ENCODE measurements around the gene SSH2.

Gene SSH2

GRCh38 chr17:29624586-29624985 is 305.4 kb downstream of the SSH2 start:
- Histone ChIP-seq H3K4me3 (ENCODE audit: low read length) (no peak overlapping the region), H3K4me2 (ENCODE audit: low read depth, low read length) (no peak overlapping the region), H3K79me2 (ENCODE audit: low read length) (no peaks in the 10 kb centered on the region), H3K4me1 (ENCODE audit: low read length) (peaks cover 4% of the 10 kb centered on the region; the same call in 1 of the 2 replicates), H3K27me3 (replicated peaks; ENCODE audit: insufficient read depth, low read length) (no peaks in the 10 kb centered on the region), H3K9me3 (replicated peaks; ENCODE audit: insufficient read depth, low read length) (no peaks in the 10 kb centered on the region), H3F3A (ENCODE audit: insufficient read depth, low read length) (0 out of 2 replicates have a peak, but pooled peaks cover 4% of the 10 kb centered on the region), H3K9me2 (replicated peaks; ENCODE audit: insufficient read depth, low read length) (no peaks in the 10 kb centered on the region), H4K20me1 (ENCODE audit: insufficient read depth, low read length) (no peaks in the 10 kb centered on the region), H2AFZ (ENCODE audit: low read length) (no peak overlapping the region), H3K9ac (ENCODE audit: low read length) (no peak overlapping the region), H3K36me3 (replicated peaks; ENCODE audit: insufficient read depth, low read length) (no peaks in the 10 kb centered on the region), H3K27ac (ENCODE audit: low read length) (no peak overlapping the region)
- no peak for TF ChIP-seq EZH2phosphoT487 (IDR thresholded peaks at IDR 0.05; ENCODE audit: low read length)
- TF ChIP-seq, protein P1, sequence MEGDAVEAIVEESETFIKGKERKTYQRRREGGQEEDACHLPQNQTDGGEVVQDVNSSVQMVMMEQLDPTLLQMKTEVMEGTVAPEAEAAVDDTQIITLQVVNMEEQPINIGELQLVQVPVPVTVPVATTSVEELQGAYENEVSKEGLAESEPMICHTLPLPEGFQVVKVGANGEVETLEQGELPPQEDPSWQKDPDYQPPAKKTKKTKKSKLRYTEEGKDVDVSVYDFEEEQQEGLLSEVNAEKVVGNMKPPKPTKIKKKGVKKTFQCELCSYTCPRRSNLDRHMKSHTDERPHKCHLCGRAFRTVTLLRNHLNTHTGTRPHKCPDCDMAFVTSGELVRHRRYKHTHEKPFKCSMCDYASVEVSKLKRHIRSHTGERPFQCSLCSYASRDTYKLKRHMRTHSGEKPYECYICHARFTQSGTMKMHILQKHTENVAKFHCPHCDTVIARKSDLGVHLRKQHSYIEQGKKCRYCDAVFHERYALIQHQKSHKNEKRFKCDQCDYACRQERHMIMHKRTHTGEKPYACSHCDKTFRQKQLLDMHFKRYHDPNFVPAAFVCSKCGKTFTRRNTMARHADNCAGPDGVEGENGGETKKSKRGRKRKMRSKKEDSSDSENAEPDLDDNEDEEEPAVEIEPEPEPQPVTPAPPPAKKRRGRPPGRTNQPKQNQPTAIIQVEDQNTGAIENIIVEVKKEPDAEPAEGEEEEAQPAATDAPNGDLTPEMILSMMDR (IDR thresholded peaks at IDR 0.05; ENCODE audit: low read length) = no peak
- TF ChIP-seq EZH2 (optimal IDR thresholded peaks at IDR 0.05; ENCODE audit: low read depth, low read length) = no peak
- no peak for DNase-seq

DNA sequence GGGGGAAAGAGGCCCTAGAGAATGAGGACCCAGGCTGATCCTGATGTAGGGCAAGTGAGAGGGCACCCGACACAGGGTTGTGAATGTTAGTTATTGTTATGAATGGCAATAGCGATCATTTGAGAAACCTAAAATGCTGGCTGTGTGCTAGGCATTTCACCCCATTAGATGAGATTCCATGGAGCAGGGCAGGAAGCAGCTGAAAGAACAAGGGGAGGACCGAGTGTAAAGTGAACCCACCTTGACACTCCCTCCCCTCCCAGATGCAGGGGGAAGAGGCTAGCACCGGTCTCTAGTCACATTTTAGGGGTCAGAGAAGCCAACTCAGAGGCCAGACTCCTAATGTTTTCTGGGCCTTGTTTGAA is 306.8 kb downstream of the SSH2 start:
- Histone ChIP-seq H3K27me3 (replicated peaks; ENCODE audit: insufficient read depth, low read length) (no peaks in the 10 kb centered on the region), H3K79me2 (ENCODE audit: low read length) (no peaks in the 10 kb centered on the region), H2AFZ (ENCODE audit: low read length) (peak overlapping the region; percentile 92), H3K4me3 (ENCODE audit: low read length) (peak overlapping the region; percentile 74), H3K4me1 (ENCODE audit: low read length) (peaks cover 9% of the 10 kb centered on the region), H3K4me2 (ENCODE audit: low read depth, low read length) (peak overlapping the region; percentile 82), H4K20me1 (ENCODE audit: insufficient read depth, low read length) (no peaks in the 10 kb centered on the region), H3K36me3 (replicated peaks; ENCODE audit: insufficient read depth, low read length) (no peaks in the 10 kb centered on the region), H3K27ac (ENCODE audit: low read length) (no peak overlapping the region), H3F3A (ENCODE audit: insufficient read depth, low read length) (peaks cover 9% of the 10 kb centered on the region; the same call in 1 of the 2 replicates), H3K9me2 (replicated peaks; ENCODE audit: insufficient read depth, low read length) (no peaks in the 10 kb centered on the region), H3K9ac (ENCODE audit: low read length) (peak overlapping the region; percentile 44; the same call in 1 of the 2 replicates), H3K9me3 (replicated peaks; ENCODE audit: insufficient read depth, low read length) (no peaks in the 10 kb centered on the region)
- no peak for DNase-seq
- TF ChIP-seq EZH2phosphoT487 (IDR thresholded peaks at IDR 0.05; ENCODE audit: low read length) = no peak
- TF ChIP-seq, protein P1 (IDR thresholded peaks at IDR 0.05; ENCODE audit: low read length) = no peak
- no peak for TF ChIP-seq EZH2 (optimal IDR thresholded peaks at IDR 0.05; ENCODE audit: low read depth, low read length)

DNA sequence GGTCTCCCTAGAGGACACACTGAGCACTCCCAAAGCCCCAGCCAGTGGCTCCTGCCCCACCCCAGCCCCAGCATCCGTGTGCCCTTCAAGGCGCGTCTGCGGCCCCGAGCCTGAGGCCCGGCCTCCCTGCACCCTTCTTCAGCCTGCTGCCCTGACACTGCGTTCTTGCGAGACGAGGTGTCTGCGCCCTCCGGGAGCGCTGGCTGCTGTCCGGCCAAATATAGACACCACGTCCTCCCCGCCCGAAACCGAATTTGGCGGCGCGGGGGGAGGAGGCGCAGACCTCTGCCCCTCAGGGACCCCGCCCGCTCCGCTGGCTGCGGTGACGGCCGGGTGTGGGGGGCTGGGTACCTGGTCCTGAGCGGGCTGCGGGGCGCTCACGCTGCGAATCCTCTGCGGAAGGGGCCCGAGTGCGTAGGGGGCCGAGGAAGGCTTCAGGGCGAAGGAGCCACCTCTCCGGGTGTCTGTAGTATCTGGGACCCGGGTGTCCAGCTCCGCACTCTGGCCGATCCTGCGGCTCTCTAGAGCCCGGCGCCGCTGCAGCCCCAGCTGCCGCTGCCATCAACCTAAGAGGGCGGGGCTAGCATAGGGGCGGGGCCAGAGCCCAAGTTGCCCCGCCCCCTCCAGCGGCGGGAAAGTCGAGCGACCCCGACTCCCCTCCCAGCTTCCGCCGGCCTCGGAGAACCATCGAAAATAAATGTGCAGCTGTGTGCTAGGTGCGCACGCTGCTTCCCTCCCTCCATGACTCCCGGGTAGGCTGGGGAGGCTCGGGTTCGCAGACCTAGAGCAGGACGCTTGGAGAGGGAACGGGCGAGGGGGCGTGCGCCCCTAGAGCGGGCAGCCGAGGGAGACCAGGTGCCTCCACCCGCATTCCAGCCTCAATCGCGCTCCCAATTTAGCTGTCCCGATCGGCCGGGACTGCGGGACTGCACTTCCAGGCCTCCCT is 307.4 kb downstream of the SSH2 start, which contains the start of gene CORO6:
Gene CORO6, minus strand, starts transcription at position 576 of the 946 bp plus-strand sequence. CDS start 1,491 bp downstream, outside the sequence.
- peaks cover 14% of the 10 kb centered on the region for H3K4me1 ChIP-seq (ENCODE audit: low read length)
- no peaks in the 10 kb centered on the region for H3K9me2 ChIP-seq (replicated peaks; ENCODE audit: insufficient read depth, low read length)
- DNase-seq = peak; percentile 70
- peak within 1 kb of the TSS; percentile 92 for H2AFZ ChIP-seq (ENCODE audit: low read length)
- H3K27me3 ChIP-seq (replicated peaks; ENCODE audit: insufficient read depth, low read length) = no peaks in the 10 kb centered on the region
- H3K27ac ChIP-seq (ENCODE audit: low read length) = peak within 1 kb of the TSS; percentile 15; the same call in 1 of the 2 replicates
- peak within 1 kb of the TSS; percentile 82 for H3K4me2 ChIP-seq (ENCODE audit: low read depth, low read length)
- H3K79me2 ChIP-seq (ENCODE audit: low read length) = no peaks in the 10 kb centered on the region
- peak within 1 kb of the TSS; percentile 44; the same call in 1 of the 2 replicates for H3K9ac ChIP-seq (ENCODE audit: low read length)
- TF ChIP-seq, protein P1 (IDR thresholded peaks at IDR 0.05; ENCODE audit: low read length) = no peak
- TF ChIP-seq EZH2phosphoT487 (IDR thresholded peaks at IDR 0.05; ENCODE audit: low read length) (no peak), EZH2 (optimal IDR thresholded peaks at IDR 0.05; ENCODE audit: low read depth, low read length) (no peak)
- peaks cover 12% of the 10 kb centered on the region; the same call in 1 of the 2 replicates for H3F3A ChIP-seq (ENCODE audit: insufficient read depth, low read length)
- no peaks in the 10 kb centered on the region for H4K20me1 ChIP-seq (ENCODE audit: insufficient read depth, low read length)
- peak within 1 kb of the TSS; percentile 74 for H3K4me3 ChIP-seq (ENCODE audit: low read length)
- H3K36me3 ChIP-seq (replicated peaks; ENCODE audit: insufficient read depth, low read length) = no peaks in the 10 kb centered on the region
- no peaks in the 10 kb centered on the region for H3K9me3 ChIP-seq (replicated peaks; ENCODE audit: insufficient read depth, low read length)
